B cell (primary cell): ENCODE measurements around the gene DHDH. TPM values are rescaled to one million over a fixed set of nuclear protein-coding genes. Genes with fewer than 3 reads are reported as not detected.
"Not testable (repeated sequence)": the region's sequence is repeated elsewhere in the genome, so short reads cannot be mapped to it uniquely, and the experiment has no call there.

Experiments
- ATAC-seq: fragments of 200-7000 bp; cut with Tn5 transposase; one replicate; pipeline ENCODE4 v1.10.0; 2021; ENCODE audit warnings: low read depth, mild to moderate bottlenecking, moderate number of reproducible peaks, moderate library complexity
- CTCF ChIA-PET: fragments of 350-600 bp; sonication (Branson Sonifier 250); formaldehyde crosslinking; loops from one replicate; lab custom pipeline; 2021; ENCODE audit warnings: antibody characterized with exemption, inconsistent platforms; lab: Charles Lee
- POLR2A ChIA-PET: fragments of 350-600 bp; sonication (Branson Sonifier 250); formaldehyde crosslinking; loops from one replicate; lab custom pipeline; 2021; ENCODE audit warnings: antibody characterized with exemption; lab: Charles Lee
- DNase-seq: peaks from one replicate; pipeline ENCODE4 v3.0.0; 2013
- H2AFZ ChIP-seq: 2 replicates; pipeline ENCODE4 v1.6.1; 2012; ENCODE audit warnings: mild to moderate bottlenecking, low read depth, low read length; ENCODE audit not compliant: insufficient read depth, poor library complexity, severe bottlenecking
- H3K27ac ChIP-seq, 2 donors: 1 replicate in 1 of 2; 2 replicates in 1 of 2; pipeline ENCODE4 v1.5.1; 2012 to 2013; ENCODE audit warnings: low read length in 2 of 2, mild to moderate bottlenecking in 2 of 2, moderate library complexity in 1 of 2
- H3K27me3 ChIP-seq, 4 experiments: fragments of 200-600 bp in 1 of 4; sonication (generic) in 1 of 4; replicated peaks in 1 of 4; 1 replicate in 2 of 4; 2 replicates in 2 of 4; pipeline versions ENCODE4 v1.6.1 to v1.7.0; 2013 to 2016; ENCODE audit warnings: low read length in 3 of 4, mild to moderate bottlenecking in 2 of 4, mixed read lengths in 1 of 4, moderate library complexity in 1 of 4; ENCODE audit not compliant: insufficient read depth in 4 of 4, control insufficient read depth in 3 of 4; ENCODE audit errors: control extremely low read depth in 1 of 4
- H3K36me3 ChIP-seq, 2 experiments: replicated peaks in 1 of 2; 1 replicate in 1 of 2; 2 replicates in 1 of 2; pipeline versions ENCODE4 v1.6.1 to v1.7.1; 2013; ENCODE audit warnings: low read length in 1 of 2; ENCODE audit not compliant: insufficient read depth in 2 of 2, control insufficient read depth in 1 of 2; ENCODE audit errors: control extremely low read depth in 1 of 2, extremely low read depth in 1 of 2
- H3K4me1 ChIP-seq, 2 donors: fragments of 200-600 bp in 1 of 2; sonication (generic) in 1 of 2; 1 replicate in 1 of 2; 2 replicates in 1 of 2; pipeline versions ENCODE4 v1.5.1 to v1.6.1; 2013 to 2017; ENCODE audit warnings: low read length in 2 of 2; ENCODE audit not compliant: control insufficient read depth in 2 of 2, insufficient read depth in 2 of 2
- H3K4me2 ChIP-seq: replicated peaks from 2 replicates; pipeline ENCODE3; 2012; ENCODE audit warnings: mild to moderate bottlenecking, low read depth, low read length; ENCODE audit not compliant: poor library complexity, severe bottlenecking
- H3K4me3 ChIP-seq, 5 experiments: fragments of 200-600 bp in 1 of 5; sonication (generic) in 1 of 5; 1 replicate in 3 of 5; 2 replicates in 2 of 5; pipeline versions ENCODE4 v1.5.1 to v1.7.0; 2011 to 2016; ENCODE audit warnings: low read length in 4 of 5, mild to moderate bottlenecking in 4 of 5, low read depth in 2 of 5, control low read depth in 1 of 5, moderate library complexity in 1 of 5; ENCODE audit not compliant: insufficient read depth in 1 of 5; ENCODE audit errors: control extremely low read depth in 1 of 5, extremely low read depth in 1 of 5
- H3K79me2 ChIP-seq: fragments of 200-600 bp; sonication (generic); one replicate; pipeline ENCODE4 v1.6.0; 2016; ENCODE audit warnings: low read length; ENCODE audit not compliant: control insufficient read depth, insufficient read depth
- H3K9ac ChIP-seq: fragments of 200-600 bp; sonication (generic); 2 replicates; pipeline ENCODE4 v1.6.1; 2017; ENCODE audit warnings: mild to moderate bottlenecking, low read length, moderate library complexity
- H3K9me3 ChIP-seq, 3 donors: one replicate each; pipeline versions ENCODE4 v1.6.1 to v1.7.1; 2013; ENCODE audit warnings: low read length in 2 of 3; ENCODE audit not compliant: control insufficient read depth in 2 of 3, insufficient read depth in 1 of 3; ENCODE audit errors: control extremely low read depth in 1 of 3
- H4K20me1 ChIP-seq: 2 replicates; pipeline ENCODE4 v1.6.0; 2012; ENCODE audit warnings: mild to moderate bottlenecking, low read length; ENCODE audit not compliant: insufficient read depth, control insufficient read depth, poor library complexity, severe bottlenecking
- H3K27ac Mint-ChIP-seq: one replicate; pipeline ENCODE4 v1.8.0; 2021; ENCODE audit warnings: mixed read lengths
- H3K27me3 Mint-ChIP-seq: one replicate; pipeline ENCODE4 v1.8.0; 2021; ENCODE audit warnings: mixed read lengths
- H3K4me1 Mint-ChIP-seq: one replicate; pipeline ENCODE4 v1.8.0; 2021; ENCODE audit warnings: mixed read lengths
- H3K4me3 Mint-ChIP-seq: one replicate; pipeline ENCODE4 v1.8.0; 2021; ENCODE audit warnings: mixed read lengths
- H3K9me3 Mint-ChIP-seq: one replicate; pipeline ENCODE4 v1.8.0; 2022; ENCODE audit warnings: mixed read lengths; ENCODE audit not compliant: insufficient read depth
- CTCF ChIP-seq: fragments of 200-600 bp; IDR thresholded peaks from one replicate; pipeline ENCODE4 v1.8.0; 2022; ENCODE audit warnings: antibody characterized with exemption, mild to moderate bottlenecking
- EZH2 ChIP-seq: IDR thresholded peaks from 2 replicates; pipeline ENCODE4 v1.6.1; 2012; ENCODE audit warnings: borderline replicate concordance, low read depth, mild to moderate bottlenecking, moderate library complexity, low read length; ENCODE audit not compliant: insufficient read depth, poor library complexity, severe bottlenecking
- WGBS: methylation state at CpG from one replicate; pipeline ENCODE4 v1.1.5; 2013; ENCODE audit warnings: missing lambda C conversion rate; ENCODE audit not compliant: insufficient coverage; 5-methylcytosine and 5-hydroxymethylcytosine counted together
- intact Hi-C: fragments of 100-400 bp; cut with micrococcal nuclease; formaldehyde crosslinking; loops from one replicate; pipeline ENCODE4 v1.10.0; 2022
- polyA plus RNA-seq: library from polyadenylated mRNA; depleted of rRNA; stranded (reverse); fragments of >200 nt; gene quantifications from 2 replicates; pipeline ENCODE4 v1.2.3, GENCODE V29; 2012
- total RNA-seq, 2 donors: library from RNA; stranded (reverse); fragments of 120-200 nt in 1 of 2; gene quantifications; 1 replicate in 1 of 2; 2 replicates in 1 of 2; pipeline versions ENCODE4 v1.2.3 to v1.2.4, GENCODE V29; 2013 to 2022

The DHDH gene
- total and polyA plus RNA-seq, 2 donors (not counting 1 experiment from before 2014, with no cell fraction given), result 0.64 to 0.82 TPM

- no peak for ATAC-seq
- intact Hi-C loops, result no loop called here
- Histone ChIP-seq H3K79me2 (no peaks in the 10 kb centered on the region), H2AFZ (no peak overlapping the region), H3K9me3 (peaks cover 0 to 3% (median 0%) of the 10 kb centered on the region in 3 donors), H4K20me1 (no peaks in the 10 kb centered on the region), H3K27me3 (no peaks in the 10 kb centered on the region), H3K4me1 (peaks cover 5 to 6% of the 10 kb centered on the region in 2 donors), H3K36me3 (peaks cover 0 to 47% of the 10 kb centered on the region in 2 experiments), H3K27ac (peak overlapping the region in 1 of 2 donors; percentile 26), H3K4me2 (no peak overlapping the region), H3K4me3 (no peak overlapping the region), H3K9ac (no peak overlapping the region)
- Mint-ChIP-seq H3K27ac (peak overlapping the region; percentile 37), H3K27me3 (no peaks in the 10 kb centered on the region), H3K4me3 (no peak overlapping the region), H3K9me3 (no peaks in the 10 kb centered on the region), H3K4me1 (peaks cover 11% of the 10 kb centered on the region)
- no peak for TF ChIP-seq EZH2
- TF ChIP-seq CTCF, result no peak
- POLR2A ChIA-PET, result interaction anchor here (0.7 kb wide), 1 partner anchor 10 kb away, joined by 4 read pairs; no protein-coding TSS in a partner anchor
- CTCF ChIA-PET, result interaction anchor here (1.2 kb wide), 1 partner anchor 18 kb away, joined by 3 read pairs; the partner anchor contains the start of gene NUCB1
- no peak for DNase-seq
- 43% methylated on average over 5 of the region's 6 CpGs for WGBS
Measured at GRCh38 chr19:48918071-48918470, 15.4 kb upstream of the DHDH start.

GRCh38 chr19:48918801-48919247 is 14.7 kb upstream of the DHDH start:
- Histone ChIP-seq H3K79me2 (no peaks in the 10 kb centered on the region), H3K27ac (no peak overlapping the region), H3K4me1 (peaks cover 5 to 6% of the 10 kb centered on the region in 2 donors), H3K9me3 (no peaks in the 10 kb centered on the region), H3K36me3 (peaks cover 0 to 41% of the 10 kb centered on the region in 2 experiments), H3K9ac (no peak overlapping the region), H2AFZ (no peak overlapping the region), H3K4me2 (no peak overlapping the region), H3K4me3 (no peak overlapping the region), H4K20me1 (no peaks in the 10 kb centered on the region), H3K27me3 (no peaks in the 10 kb centered on the region)
- Mint-ChIP-seq H3K4me1 (peaks cover 11% of the 10 kb centered on the region), H3K27ac (no peak overlapping the region), H3K27me3 (no peaks in the 10 kb centered on the region), H3K9me3 (no peaks in the 10 kb centered on the region), H3K4me3 (no peak overlapping the region)
- POLR2A ChIA-PET, result interaction anchor here (0.6 kb wide), 1 partner anchor 43 kb away, joined by 3 read pairs; no protein-coding TSS in a partner anchor
- TF ChIP-seq CTCF (no peak), EZH2 (no peak)
- WGBS, result 86% methylated on average over 9 of the region's 18 CpGs
- no peak for ATAC-seq
- CTCF ChIA-PET, result no interaction called here
- DNase-seq, result no peak
- intact Hi-C loops, result no loop called here

- H3K9me3 ChIP-seq, H4K20me1 ChIP-seq, H3K79me2 ChIP-seq, H3K4me1 ChIP-seq, H3K27ac Mint-ChIP-seq, H3K4me3 Mint-ChIP-seq, DNase-seq, H2AFZ ChIP-seq, H3K9me3 Mint-ChIP-seq, intact Hi-C loops, H3K27me3 Mint-ChIP-seq, H3K4me2 ChIP-seq, POLR2A ChIA-PET, H3K27me3 ChIP-seq, H3K4me3 ChIP-seq, ATAC-seq, H3K9ac ChIP-seq, H3K27ac ChIP-seq: not testable (repeated sequence)
- H3K4me1 Mint-ChIP-seq, result peaks cover 11% of the 10 kb centered on the region
- H3K36me3 ChIP-seq, result peaks cover 0 to 39% of the 10 kb centered on the region in 2 experiments
- no CpG with 5 or more reads among the region's 8 CpGs for WGBS
- CTCF ChIA-PET, result interaction anchor here (0.8 kb wide), 1 partner anchor 77 kb away, joined by 4 read pairs; no protein-coding TSS in a partner anchor
Measured at GRCh38 chr19:48919271-48919670, 14.2 kb upstream of the DHDH start.
